Psoas muscle (tissue), 8 donors: ENCODE measurements around the gene NMT1. TPM values are rescaled to one million over a fixed set of nuclear protein-coding genes. Genes with fewer than 3 reads are reported as not detected.

Experiments
- ATAC-seq, 4 donors: fragments of 200-7000 bp; cut with Tn5 transposase; one replicate each; pipeline ENCODE4 v1.9.1; 2020; ENCODE audit warnings: moderate library complexity in 3 of 4, mild to moderate bottlenecking in 2 of 4
- DNase-seq, 2 donors: peaks; one replicate each; pipeline ENCODE4 v3.0.0-alpha.2; 2020
- H3K27ac ChIP-seq: fragments of 200-600 bp; one replicate; pipeline ENCODE4 v1.8.0; 2022
- H3K27me3 ChIP-seq, 3 donors: fragments of 200-600 bp in 1 of 3; one replicate each; pipeline versions ENCODE4 v1.6.1 to v1.8.0; 2013 to 2022; ENCODE audit warnings: low read length in 2 of 3, mild to moderate bottlenecking in 2 of 3, moderate library complexity in 1 of 3; ENCODE audit not compliant: insufficient read depth in 3 of 3
- H3K36me3 ChIP-seq, 2 donors: fragments of 200-600 bp in 1 of 2; one replicate each; pipeline versions ENCODE4 v1.6.1 to v1.8.0; 2013 to 2022; ENCODE audit warnings: low read depth in 1 of 2, mild to moderate bottlenecking in 1 of 2, moderate library complexity in 1 of 2; ENCODE audit not compliant: insufficient read depth in 1 of 2
- H3K4me1 ChIP-seq: fragments of 200-600 bp; one replicate; pipeline ENCODE4 v1.8.0; 2022
- H3K4me3 ChIP-seq: fragments of 200-600 bp; one replicate; pipeline ENCODE4 v1.8.0; 2022; ENCODE audit warnings: mild to moderate bottlenecking
- H3K9me3 ChIP-seq: fragments of 200-600 bp; one replicate; pipeline ENCODE4 v1.8.0; 2022
- WGBS, 3 donors: extraction: QIAGEN DNeasy Blood & Tissue Kit; methylation state at CpG; one replicate each; pipeline versions ENCODE4 v1.1.6 to v1.1.7; 2013; 5-methylcytosine and 5-hydroxymethylcytosine counted together
- intact Hi-C, 2 donors: fragments of 100-400 bp; cut with DNase I; formaldehyde crosslinking; loops; one replicate each; pipeline versions ENCODE4 v1.11.0 to v1.14.2; 2022
- polyA plus RNA-seq, 3 donors: library from polyadenylated mRNA; stranded (reverse); fragments of 200-250 nt; gene quantifications; one replicate each; pipeline ENCODE4 v1.2.3, GENCODE V29; 2013
- total RNA-seq, 4 donors: library from RNA; stranded (reverse); fragmentation: NEBNext Ultra II Directional in 2 of 4; extraction: Animal tissue kit (Norgen Biotek cat#: 25700) in 2 of 4; gene quantifications; one replicate each; pipeline versions ENCODE4 v1.2.1 to v1.2.4, GENCODE V29; 2021 to 2023
- TF ChIP-seq, protein P1 (sequence below): fragments of 200-600 bp; IDR thresholded peaks from one replicate; pipeline ENCODE4 v1.8.0; 2022; ENCODE audit warnings: antibody characterized with exemption
- donor health status: healthy with polysubstance abuse.
- donor health status: DM: no; HTN: no; CAD: no; lungs with moderate emphysema.
- donor health status: Bipolar disorder and iron deficiency.
- donor health status: healthy.
- donor health status: DM: yes; HTN: yes; CAD: no.
- donor health status: DM: no; HTN: no; CAD: no.
- donor health status: DM: no; HTN: no; CAD: no.
- donor health status: DM: yes; HTN: yes; CAD: no.

NMT1 gene
- total and polyA plus RNA-seq, 7 donors, result 58.0 to 164 (median 79.7) TPM

DNA sequence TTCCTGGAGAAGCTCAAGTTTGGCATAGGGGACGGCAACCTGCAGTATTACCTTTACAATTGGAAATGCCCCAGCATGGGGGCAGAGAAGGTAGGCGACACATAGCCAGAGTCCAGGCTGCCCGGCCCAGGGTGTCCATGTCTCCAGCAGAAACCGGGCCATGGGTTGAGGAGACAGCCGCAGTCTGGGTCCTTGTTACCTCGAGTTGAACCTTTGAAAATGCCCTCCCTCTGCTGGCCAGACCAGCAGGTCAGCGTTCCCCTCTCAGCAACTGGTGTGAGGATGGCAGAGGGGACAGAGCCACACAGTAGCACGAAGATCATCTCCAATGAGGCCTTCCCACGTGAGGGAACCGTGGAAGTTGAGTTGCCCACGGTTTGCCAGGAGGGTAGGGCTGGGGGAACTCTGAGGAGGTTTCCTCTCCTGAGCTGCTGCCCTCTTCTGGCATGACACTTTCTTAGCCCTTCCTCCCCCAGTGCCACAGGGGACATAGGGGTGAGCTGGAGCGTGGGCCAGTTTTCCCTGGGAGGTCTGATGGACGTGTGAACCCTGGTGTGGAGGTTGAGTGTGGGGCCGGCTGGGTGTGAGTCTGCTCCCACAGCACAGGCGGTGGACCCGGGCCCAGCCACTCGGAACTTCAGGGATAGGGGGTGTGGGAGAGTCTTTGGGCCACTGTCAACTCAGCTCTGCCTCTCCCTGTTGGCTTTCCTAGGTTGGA is 43.9 kb downstream of the NMT1 start:
- 45 to 66% (median 48%) methylated on average over 17 of the region's 17 CpGs for WGBS, 3 donors
- TF ChIP-seq, protein P1, sequence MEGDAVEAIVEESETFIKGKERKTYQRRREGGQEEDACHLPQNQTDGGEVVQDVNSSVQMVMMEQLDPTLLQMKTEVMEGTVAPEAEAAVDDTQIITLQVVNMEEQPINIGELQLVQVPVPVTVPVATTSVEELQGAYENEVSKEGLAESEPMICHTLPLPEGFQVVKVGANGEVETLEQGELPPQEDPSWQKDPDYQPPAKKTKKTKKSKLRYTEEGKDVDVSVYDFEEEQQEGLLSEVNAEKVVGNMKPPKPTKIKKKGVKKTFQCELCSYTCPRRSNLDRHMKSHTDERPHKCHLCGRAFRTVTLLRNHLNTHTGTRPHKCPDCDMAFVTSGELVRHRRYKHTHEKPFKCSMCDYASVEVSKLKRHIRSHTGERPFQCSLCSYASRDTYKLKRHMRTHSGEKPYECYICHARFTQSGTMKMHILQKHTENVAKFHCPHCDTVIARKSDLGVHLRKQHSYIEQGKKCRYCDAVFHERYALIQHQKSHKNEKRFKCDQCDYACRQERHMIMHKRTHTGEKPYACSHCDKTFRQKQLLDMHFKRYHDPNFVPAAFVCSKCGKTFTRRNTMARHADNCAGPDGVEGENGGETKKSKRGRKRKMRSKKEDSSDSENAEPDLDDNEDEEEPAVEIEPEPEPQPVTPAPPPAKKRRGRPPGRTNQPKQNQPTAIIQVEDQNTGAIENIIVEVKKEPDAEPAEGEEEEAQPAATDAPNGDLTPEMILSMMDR, result no peak
- DNase-seq (no peak), ATAC-seq (peak; percentile 4 to 13 (median 8))
- peaks cover 19 to 92% of the 10 kb centered on the region in 2 donors for H3K36me3 ChIP-seq
- H3K27me3 ChIP-seq, result no peaks in the 10 kb centered on the region
- no peak overlapping the region for H3K4me3 ChIP-seq
- no peaks in the 10 kb centered on the region for H3K9me3 ChIP-seq
- intact Hi-C loops, result no loop called here
- peaks cover 34% of the 10 kb centered on the region for H3K4me1 ChIP-seq
- peak overlapping the region; percentile 27 for H3K27ac ChIP-seq

DNA sequence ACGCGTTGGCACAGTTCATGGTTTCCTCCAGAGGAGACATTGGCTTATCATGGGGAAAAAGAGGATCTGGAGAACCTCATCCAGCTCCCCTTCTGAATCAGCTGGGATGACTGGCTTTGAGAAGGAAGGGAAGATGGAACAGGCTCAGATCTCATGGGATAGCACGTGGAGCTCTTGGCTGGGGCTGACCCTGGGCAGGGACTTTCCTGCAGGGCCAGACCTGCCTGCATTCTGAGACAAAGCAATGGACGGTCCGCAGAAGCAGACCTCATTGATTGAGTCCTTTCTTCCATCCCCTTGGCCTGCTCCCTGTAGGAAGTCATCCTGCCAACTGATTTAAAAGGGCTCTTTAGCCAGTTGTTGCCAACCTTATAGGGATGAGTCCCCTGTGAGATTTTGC is 45.0 kb downstream of the NMT1 start:
- ATAC-seq (peak in 1 of 4 donors; percentile 34), DNase-seq (no peak)
- WGBS, 3 donors, result 37 to 58% (median 41%) methylated on average over 5 of the region's 5 CpGs
- Histone ChIP-seq H3K27me3 (no peaks in the 10 kb centered on the region), H3K4me1 (peaks cover 44% of the 10 kb centered on the region), H3K27ac (peak overlapping the region; percentile 51), H3K9me3 (no peaks in the 10 kb centered on the region), H3K36me3 (peaks cover 19 to 82% of the 10 kb centered on the region in 2 donors), H3K4me3 (no peak overlapping the region)
- intact Hi-C loops, result no loop called here
- TF ChIP-seq, protein P1, result no peak

DNA sequence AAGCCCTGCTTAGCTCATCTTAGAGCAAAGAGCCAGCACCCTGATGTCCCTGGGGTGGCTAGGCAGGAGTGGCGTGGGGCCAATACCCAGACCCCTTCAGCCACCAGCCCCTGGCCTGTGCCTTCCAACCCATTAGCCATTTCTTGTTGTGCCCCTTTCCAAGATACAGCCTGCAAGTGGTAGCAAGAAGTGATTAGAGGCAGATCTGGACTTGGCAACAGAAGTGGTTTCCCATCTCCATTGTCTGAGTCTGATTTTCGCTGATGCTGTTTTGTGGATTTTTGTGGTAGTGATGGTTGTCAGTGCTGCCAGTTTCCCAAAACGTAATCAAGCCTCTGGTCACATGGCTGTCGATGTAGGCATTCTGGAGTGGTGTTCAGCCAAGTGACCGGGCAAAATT is 45.5 kb downstream of the NMT1 start:
- DNase-seq (no peak), ATAC-seq (no peak)
- H3K4me1 ChIP-seq, result peaks cover 48% of the 10 kb centered on the region
- peaks cover 19 to 77% of the 10 kb centered on the region in 2 donors for H3K36me3 ChIP-seq
- 45 to 64% (median 63%) methylated on average over 5 of the region's 5 CpGs for WGBS, 3 donors
- TF ChIP-seq, protein P1, result no peak
- no peaks in the 10 kb centered on the region for H3K27me3 ChIP-seq
- H3K9me3 ChIP-seq, result no peaks in the 10 kb centered on the region
- peak overlapping the region; percentile 51 for H3K27ac ChIP-seq
- intact Hi-C loops, result no loop called here
- H3K4me3 ChIP-seq, result no peak overlapping the region

DNA sequence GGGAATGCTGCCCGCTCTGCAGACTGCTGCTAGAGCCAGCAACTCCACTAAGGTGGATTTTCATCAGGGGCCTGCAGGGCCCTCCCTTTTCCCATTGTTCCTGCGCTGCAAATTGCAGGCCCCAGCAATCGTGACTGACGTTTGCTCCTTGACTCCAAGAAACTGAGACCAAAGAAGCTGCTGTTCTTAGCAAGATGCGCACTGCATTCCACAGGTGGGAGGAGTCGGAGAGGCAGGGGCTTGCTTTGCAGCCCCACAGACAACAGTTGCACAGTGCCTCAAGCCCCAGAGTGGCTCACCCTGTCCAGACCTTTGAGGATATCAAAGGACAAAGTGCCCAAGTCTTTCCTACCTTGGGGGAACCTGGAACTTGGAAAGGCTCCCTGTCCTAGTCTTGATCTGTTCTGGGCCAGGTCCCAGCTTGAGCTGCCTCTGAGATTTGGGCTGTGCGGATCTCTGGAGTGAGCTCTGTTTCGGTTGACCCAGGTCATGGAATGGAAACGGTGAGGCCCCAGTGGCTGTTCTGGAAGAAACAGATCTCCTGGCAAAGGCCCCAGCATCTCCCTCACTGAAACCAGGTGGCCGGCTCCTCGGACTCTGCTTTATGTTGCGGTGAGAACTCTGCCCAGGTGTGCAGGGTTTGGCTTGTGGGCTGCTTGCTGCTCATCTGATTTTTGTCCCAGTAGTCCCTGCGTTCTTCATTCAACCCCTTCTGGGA is 46.3 kb downstream of the NMT1 start:
- H3K4me1 ChIP-seq, result peaks cover 55% of the 10 kb centered on the region

More for the DNA sequence above, 46.3 kb downstream of the NMT1 start:
- no peak for ATAC-seq
- intact Hi-C loops, result no loop called here
- Histone ChIP-seq H3K27ac (peak overlapping the region; percentile 16), H3K9me3 (no peaks in the 10 kb centered on the region), H3K4me3 (no peak overlapping the region), H3K36me3 (peaks cover 19 to 72% of the 10 kb centered on the region in 2 donors), H3K27me3 (no peaks in the 10 kb centered on the region)
- no peak for DNase-seq
- TF ChIP-seq, protein P1, result no peak
- 32 to 65% (median 40%) methylated on average over 13 of the region's 13 CpGs for whole genome bisulfite sequencing, 3 donors
